GM19035 (cell line): ENCODE data around the gene HECW1.

Experiments used
- ATAC-seq: cut with Tn5 transposase; IDR thresholded peaks from one replicate; pipeline ENCODE4 v1.9.1; 2021; ENCODE audit not compliant: unreplicated experiment

The HECW1 gene

GRCh38 chr7:43405948-43406347 lies 293.5 kb downstream of the HECW1 start:
- no peak for ATAC-seq

- no peak for ATAC-seq
Measured at GRCh38 chr7:43406961-43407360, 294.5 kb downstream of the HECW1 start.

GRCh38 chr7:43408981-43409380 lies 296.5 kb downstream of the HECW1 start:
- ATAC-seq = no peak

- no peak for ATAC-seq
Measured at GRCh38 chr7:43417455-43417854, 305.0 kb downstream of the HECW1 start.

GRCh38 chr7:43430411-43430810 lies 318.0 kb downstream of the HECW1 start:
- no peak for ATAC-seq

- no peak for ATAC-seq
Measured at GRCh38 chr7:43431020-43431595, 318.7 kb downstream of the HECW1 start.

GRCh38 chr7:43433639-43434038 lies 321.2 kb downstream of the HECW1 start:
- ATAC-seq = no peak

GRCh38 chr7:43437001-43437400 lies 324.6 kb downstream of the HECW1 start:
- no peak for ATAC-seq

- no peak for ATAC-seq
Measured at GRCh38 chr7:43438897-43439479, 326.5 kb downstream of the HECW1 start.

- ATAC-seq = peak; percentile 72
Measured at GRCh38 chr7:43439631-43440401, 327.4 kb downstream of the HECW1 start.

GRCh38 chr7:43441231-43442130 lies 329.0 kb downstream of the HECW1 start:
- no peak for ATAC-seq

- ATAC-seq = no peak
Measured at GRCh38 chr7:43443381-43443780, 330.9 kb downstream of the HECW1 start.

GRCh38 chr7:43444711-43445578 lies 332.5 kb downstream of the HECW1 start:
- ATAC-seq = no peak

- no peak for ATAC-seq
Measured at GRCh38 chr7:43449577-43449976, 337.1 kb downstream of the HECW1 start.

GRCh38 chr7:43450894-43451293 lies 338.4 kb downstream of the HECW1 start:
- ATAC-seq = no peak

- ATAC-seq = peak; percentile 63
Measured at GRCh38 chr7:43454936-43455518, 342.6 kb downstream of the HECW1 start.

GRCh38 chr7:43456200-43456599 lies 343.8 kb downstream of the HECW1 start:
- no peak for ATAC-seq

- ATAC-seq = no peak
Measured at GRCh38 chr7:43458330-43459018, 346.0 kb downstream of the HECW1 start.

GRCh38 chr7:43459019-43459337 lies 346.5 kb downstream of the HECW1 start:
- ATAC-seq = no peak
